GM12874 (cell line): Measurements from ENCODE around the gene CUBN.

ENCODE experiments used
- CTCF ChIP-seq: IDR thresholded peaks from 2 replicates; pipeline ENCODE4 v1.5.1; 2011; ENCODE audit warnings: low read depth, mild to moderate bottlenecking, control low read depth, low read length, moderate library complexity; ENCODE audit not compliant: insufficient read depth

Gene CUBN

GRCh38 chr10:16915300-16915699 is 214.3 kb downstream of the CUBN start:
- 0 out of 2 replicates have a peak, but pooled peaks have one; percentile 11 for TF ChIP-seq CTCF

- no peak for TF ChIP-seq CTCF
Measured at GRCh38 chr10:16913266-16913665, 216.3 kb downstream of the CUBN start.

GRCh38 chr10:16910793-16911164 is 218.8 kb downstream of the CUBN start:
- TF ChIP-seq CTCF: no peak

GRCh38 chr10:16909961-16910792 is 219.4 kb downstream of the CUBN start:
- TF ChIP-seq CTCF: no peak

GRCh38 chr10:16909271-16909767 is 220.3 kb downstream of the CUBN start:
- TF ChIP-seq CTCF: no peak

GRCh38 chr10:16907687-16908086 is 221.9 kb downstream of the CUBN start:
- TF ChIP-seq CTCF: no peak

- no peak for TF ChIP-seq CTCF
Measured at GRCh38 chr10:16905320-16905719, 224.3 kb downstream of the CUBN start.
